ENCODE measurements around the gene TINCR. TPM values are rescaled to one million over a fixed set of nuclear protein-coding genes. Genes with fewer than 3 reads are reported as not detected.
A peak's percentile ranks its signal among the peaks of the same experiment; 100 is the strongest.
"Not testable (repeated sequence)": the region's sequence is repeated elsewhere in the genome, so short reads cannot be mapped to it uniquely, and the experiment has no call there.

TINCR gene
- total RNA-seq, 1 experiment from 2014 or later, result 0.41 TPM

DNA sequence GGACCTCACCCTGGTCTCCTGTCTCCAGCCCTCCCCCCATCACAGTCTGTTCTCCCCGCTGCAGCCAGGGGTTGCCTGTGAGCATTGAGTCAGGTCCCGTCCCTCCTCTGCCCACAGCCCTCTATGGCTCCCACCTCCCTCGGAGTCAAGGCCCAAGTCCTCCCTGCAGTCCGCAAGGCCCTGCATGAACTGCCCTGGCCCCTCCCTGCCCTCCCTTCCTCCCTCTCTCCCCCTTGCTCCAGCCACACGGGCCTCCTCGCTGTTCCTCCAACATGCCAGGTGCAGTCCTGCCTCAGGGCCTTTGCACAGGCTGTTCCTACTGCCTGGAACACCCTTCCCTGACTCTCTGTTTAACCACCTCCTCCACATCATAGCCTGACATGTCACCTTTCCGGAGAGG is 2.8 kb downstream of the TINCR start:
- in situ Hi-C loops (cut with HindIII; ENCODE audit: low pct_unique_long_range_greater_than_20kb, low sequenced_read_pairs), result no loop called here

DNA sequence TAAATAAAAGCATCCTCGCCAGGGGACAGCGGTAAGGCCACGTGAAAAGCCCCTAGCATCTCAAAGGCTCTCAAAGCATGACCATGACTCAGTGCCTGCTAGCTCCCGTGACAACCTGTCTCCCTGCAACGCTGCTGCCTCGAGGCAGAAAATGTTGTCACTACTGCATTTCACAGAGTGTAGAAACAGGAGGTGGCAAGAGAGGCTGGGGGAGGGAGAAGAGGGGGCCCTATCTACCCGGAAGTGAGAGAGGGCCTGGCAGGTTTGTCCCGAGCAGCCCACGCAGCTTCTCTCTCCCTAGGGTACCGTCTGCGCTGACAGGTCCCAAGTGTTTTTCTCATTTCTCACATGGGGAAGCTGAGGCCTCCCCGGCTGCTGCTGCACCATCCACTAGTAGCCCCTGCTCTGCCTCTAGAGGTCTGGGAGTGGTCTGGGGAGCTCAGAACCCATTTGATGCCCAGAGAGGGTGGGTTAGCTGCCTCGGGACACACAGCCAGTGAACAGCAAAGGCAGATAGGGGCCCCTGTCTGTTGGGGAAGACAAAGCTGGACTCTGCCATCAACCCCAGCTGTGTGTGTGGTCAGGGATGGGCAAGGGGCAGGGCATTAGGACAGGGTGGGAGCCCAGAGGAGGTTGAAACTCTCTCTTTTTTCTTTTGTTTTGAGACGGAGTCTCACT is 3.7 kb downstream of the TINCR start:
- DNase-seq (ENCODE audit: low read depth), result peak; percentile 75
- in situ Hi-C loops (cut with HindIII; ENCODE audit: low pct_unique_long_range_greater_than_20kb, low sequenced_read_pairs), result no loop called here

More for the DNA sequence above, 2.8 kb downstream of the TINCR start:
- no peak for DNase-seq (ENCODE audit: low read depth)

GRCh38 chr19:5563008-5563431 is 4.7 kb downstream of the TINCR start:
- in situ Hi-C loops (cut with HindIII; ENCODE audit: low pct_unique_long_range_greater_than_20kb, low sequenced_read_pairs), result no loop called here
- DNase-seq (ENCODE audit: low read depth), result no peak

DNA sequence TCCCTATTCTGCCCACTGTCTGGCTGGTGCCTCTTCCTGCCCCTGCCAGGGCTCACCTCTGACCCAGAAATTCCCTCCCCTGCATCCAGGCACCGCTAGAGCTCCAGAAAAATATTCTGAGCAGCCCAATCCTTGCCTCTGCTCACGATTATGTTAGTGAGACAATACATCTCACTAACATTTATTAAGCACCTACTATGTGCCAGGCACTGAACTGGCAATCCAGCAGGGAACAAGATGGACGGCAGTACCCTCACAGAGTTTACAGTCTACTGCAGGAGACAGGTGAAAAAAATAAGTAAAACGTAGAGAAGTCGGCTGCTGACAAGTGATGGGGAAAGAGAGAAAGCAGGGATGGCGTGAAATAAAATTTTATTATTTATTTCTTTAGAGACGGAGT is 5.5 kb downstream of the TINCR start:
- in situ Hi-C loops (cut with HindIII; ENCODE audit: low pct_unique_long_range_greater_than_20kb, low sequenced_read_pairs), result no loop called here
- DNase-seq (ENCODE audit: low read depth), result no peak

- DNase-seq (ENCODE audit: low read depth), result no peak
- in situ Hi-C loops (cut with HindIII; ENCODE audit: low pct_unique_long_range_greater_than_20kb, low sequenced_read_pairs), result no loop called here
Observed at GRCh38 chr19:5561559-5561958, 6.2 kb downstream of the TINCR start.

GRCh38 chr19:5560156-5560555 is 7.6 kb downstream of the TINCR start:
- DNase-seq (ENCODE audit: low read depth), result no peak
- in situ Hi-C loops (cut with HindIII; ENCODE audit: low pct_unique_long_range_greater_than_20kb, low sequenced_read_pairs), result no loop called here

DNA sequence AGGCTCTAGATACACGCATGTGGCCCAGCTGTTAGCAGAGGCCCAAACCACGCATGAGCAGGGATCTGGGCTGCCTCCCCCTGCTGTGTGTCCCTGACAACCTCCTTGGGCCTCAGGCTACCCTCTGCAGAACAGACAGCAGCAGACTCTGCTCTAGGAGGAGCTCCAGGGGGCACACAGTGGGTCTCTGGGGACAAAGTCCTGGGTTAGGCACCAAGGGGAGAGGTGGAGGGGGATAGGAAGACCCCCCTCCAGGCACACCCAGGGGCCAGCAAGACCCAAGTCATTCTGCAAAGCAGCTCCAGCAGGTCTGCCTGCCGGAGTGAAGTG is 8.0 kb downstream of the TINCR start:
- no peak for DNase-seq (ENCODE audit: low read depth)
- in situ Hi-C loops (cut with HindIII; ENCODE audit: low pct_unique_long_range_greater_than_20kb, low sequenced_read_pairs), result no loop called here

DNA sequence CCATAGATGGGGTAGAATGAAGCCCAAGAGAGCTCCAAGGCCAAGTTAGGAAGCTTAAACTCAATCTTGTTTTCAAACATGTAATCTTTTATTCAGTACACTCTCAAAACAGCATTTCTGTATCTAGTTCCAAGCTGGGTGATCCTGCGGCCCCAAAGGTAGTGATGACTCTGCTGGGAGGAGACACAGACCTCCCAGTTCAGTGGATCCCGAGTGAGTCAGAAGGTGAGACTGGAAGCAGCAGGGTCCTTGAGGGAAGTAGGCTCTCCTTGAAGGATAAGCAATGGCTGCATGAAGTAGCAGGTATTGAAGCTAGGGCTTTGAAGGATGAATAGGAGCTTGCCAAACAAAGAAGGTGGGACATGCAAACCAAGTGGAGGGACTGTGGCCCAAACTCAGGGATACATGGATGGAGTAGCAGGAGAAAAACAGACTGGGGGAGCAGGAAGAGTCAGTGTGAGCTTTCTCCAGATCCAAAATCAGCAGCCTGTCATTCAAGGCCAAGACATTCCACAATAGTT is 9.6 kb downstream of the TINCR start:
- in situ Hi-C loops (cut with HindIII; ENCODE audit: low pct_unique_long_range_greater_than_20kb, low sequenced_read_pairs), result no loop called here
- no peak for DNase-seq (ENCODE audit: low read depth)

DNA sequence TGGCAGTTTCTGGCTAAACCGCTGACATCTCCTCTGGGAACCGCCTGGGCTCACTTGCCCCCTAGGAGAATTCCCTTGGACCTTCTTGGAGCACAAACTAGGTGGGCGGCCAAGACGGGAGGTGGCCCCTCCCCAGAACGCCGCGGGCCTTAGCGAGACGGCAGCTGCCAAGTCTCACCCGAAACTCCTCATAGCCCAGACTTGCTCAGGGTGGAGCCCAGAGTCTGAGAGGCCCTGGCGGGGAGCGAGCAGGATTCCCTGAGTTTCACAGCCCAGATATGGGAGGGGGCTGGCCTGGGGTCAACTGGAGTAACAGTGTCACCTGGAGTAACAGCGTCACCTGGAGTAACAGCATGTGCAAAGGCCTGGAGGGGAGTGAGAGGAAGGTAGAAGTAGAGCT is 10.1 kb downstream of the TINCR start:
- in situ Hi-C loops (cut with HindIII; ENCODE audit: low pct_unique_long_range_greater_than_20kb, low sequenced_read_pairs), result no loop called here
- no peak for DNase-seq (ENCODE audit: low read depth)

GRCh38 chr19:5554828-5555227 is 12.9 kb downstream of the TINCR start:
- DNase-seq (ENCODE audit: low read depth), result no peak
- in situ Hi-C loops (cut with HindIII; ENCODE audit: low pct_unique_long_range_greater_than_20kb, low sequenced_read_pairs), result no loop called here

DNA sequence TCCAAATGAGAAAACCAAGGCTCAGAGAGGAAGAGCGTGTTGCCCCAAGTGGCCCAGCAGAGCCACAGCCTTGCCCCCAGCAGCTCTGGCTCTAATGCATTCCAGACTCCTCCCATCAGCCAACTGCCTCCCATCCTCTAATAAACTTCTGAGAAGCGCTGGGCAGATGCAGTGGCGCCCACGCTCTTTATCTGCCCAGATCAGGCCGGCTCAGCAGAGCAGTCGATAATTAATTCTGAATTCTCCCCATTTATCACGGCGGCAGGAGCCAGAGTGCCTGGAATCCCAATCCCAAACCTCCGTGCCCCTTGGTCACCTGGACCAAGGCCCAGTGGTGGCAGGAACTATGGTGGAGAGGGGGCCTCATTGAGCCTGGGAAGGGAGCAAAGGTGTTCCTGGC is 13.9 kb downstream of the TINCR start:
- no peak for DNase-seq (ENCODE audit: low read depth)
- in situ Hi-C loops (cut with HindIII; ENCODE audit: low pct_unique_long_range_greater_than_20kb, low sequenced_read_pairs), result no loop called here

GRCh38 chr19:5547881-5548280 is 19.9 kb downstream of the TINCR start:
- DNase-seq (ENCODE audit: low read depth), result no peak
- in situ Hi-C loops (cut with HindIII; ENCODE audit: low pct_unique_long_range_greater_than_20kb, low sequenced_read_pairs), result no loop called here

- no peak for DNase-seq (ENCODE audit: low read depth)
- in situ Hi-C loops (cut with HindIII; ENCODE audit: low pct_unique_long_range_greater_than_20kb, low sequenced_read_pairs), result no loop called here
Observed at GRCh38 chr19:5545984-5546383, 21.8 kb downstream of the TINCR start.

- in situ Hi-C loops (cut with HindIII; ENCODE audit: low pct_unique_long_range_greater_than_20kb, low sequenced_read_pairs), result no loop called here
- DNase-seq (ENCODE audit: low read depth), result no peak
Observed at GRCh38 chr19:5545051-5545450, 22.7 kb downstream of the TINCR start.

DNA sequence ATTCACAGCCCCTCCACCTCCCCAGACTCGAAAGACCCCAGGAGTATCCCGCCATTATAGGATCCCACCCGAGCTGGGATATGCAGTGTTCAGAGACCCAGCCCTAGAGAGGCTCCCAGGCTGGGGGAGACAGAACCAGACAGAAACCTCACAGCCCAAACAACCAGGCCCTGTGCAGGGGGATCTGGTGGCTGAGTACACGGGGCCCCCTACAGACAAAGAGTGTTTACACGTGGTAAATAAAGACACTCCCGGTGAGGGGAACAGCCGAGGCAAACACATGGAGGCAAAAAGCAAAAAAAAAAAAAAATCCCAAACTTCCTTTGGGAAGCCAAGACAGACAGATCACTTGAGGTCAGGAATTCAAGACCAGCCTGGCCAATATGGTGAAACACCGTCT is 25.1 kb downstream of the TINCR start:
- in situ Hi-C loops (cut with HindIII; ENCODE audit: low pct_unique_long_range_greater_than_20kb, low sequenced_read_pairs), result no loop called here
- DNase-seq (ENCODE audit: low read depth), result no peak

GRCh38 chr19:5541456-5541855 is 26.3 kb downstream of the TINCR start:
- no peak for DNase-seq (ENCODE audit: low read depth)
- in situ Hi-C loops (cut with HindIII; ENCODE audit: low pct_unique_long_range_greater_than_20kb, low sequenced_read_pairs), result no loop called here

DNA sequence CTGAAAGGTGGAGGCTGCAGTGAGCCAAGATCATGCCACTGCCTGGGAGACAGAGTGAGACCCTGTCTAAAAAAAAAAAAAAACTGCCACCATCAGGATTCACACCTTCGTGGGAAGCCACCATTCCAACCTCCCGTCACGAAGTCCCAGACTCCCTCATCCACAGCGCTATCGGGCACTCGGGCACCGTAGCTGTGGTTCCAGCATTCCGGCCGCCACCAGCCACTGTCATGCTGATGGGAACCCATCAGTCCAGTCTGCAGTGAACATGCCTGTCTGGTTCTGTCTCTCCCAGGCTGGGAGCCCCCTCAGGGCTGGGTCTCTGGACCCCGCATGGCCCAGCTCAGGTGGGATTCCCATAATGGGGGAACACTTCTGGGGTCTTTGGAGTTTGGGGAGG is 27.5 kb downstream of the TINCR start:
- in situ Hi-C loops (cut with HindIII; ENCODE audit: low pct_unique_long_range_greater_than_20kb, low sequenced_read_pairs), result no loop called here
- DNase-seq (ENCODE audit: low read depth), result no peak

- in situ Hi-C loops (cut with HindIII; ENCODE audit: low pct_unique_long_range_greater_than_20kb, low sequenced_read_pairs), result no loop called here
Observed at GRCh38 chr19:5537870-5538269, 29.9 kb downstream of the TINCR start.

GRCh38 chr19:5536982-5537579 is 30.7 kb downstream of the TINCR start:
- DNase-seq (ENCODE audit: low read depth); in situ Hi-C loops (cut with HindIII; ENCODE audit: low pct_unique_long_range_greater_than_20kb, low sequenced_read_pairs): not testable (repeated sequence)

More at GRCh38 chr19:5537870-5538269, 29.9 kb downstream of the TINCR start:
- DNase-seq (ENCODE audit: low read depth), result no peak

DNA sequence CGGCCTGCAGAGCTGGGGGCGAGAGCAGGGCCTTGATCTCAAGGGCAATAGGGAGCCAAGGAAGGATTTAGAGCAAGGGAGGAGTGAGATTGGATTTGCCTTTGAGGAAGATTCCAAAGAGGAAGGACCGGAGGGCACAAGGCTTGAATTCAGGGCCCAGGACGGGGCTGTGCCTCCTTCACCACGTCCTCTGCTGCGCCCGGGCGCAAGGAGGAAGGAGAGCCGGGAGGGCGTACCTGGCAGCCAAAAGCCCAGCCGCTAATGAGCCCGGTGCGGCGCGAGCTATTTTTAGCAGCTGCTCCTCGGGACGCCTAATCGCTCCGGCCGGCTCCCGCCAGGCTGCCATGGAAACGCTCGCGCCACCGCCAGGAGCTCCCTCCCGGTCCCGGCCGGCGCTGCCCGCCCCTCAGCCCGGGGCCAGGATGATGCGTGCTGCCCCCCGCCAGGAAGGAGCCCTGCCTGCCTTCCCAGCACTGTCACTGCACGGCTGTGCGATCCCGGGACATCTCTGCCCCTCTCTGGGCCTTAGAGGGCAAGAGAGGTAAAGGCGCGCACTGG is 31.3 kb downstream of the TINCR start:
- in situ Hi-C loops (cut with HindIII; ENCODE audit: low pct_unique_long_range_greater_than_20kb, low sequenced_read_pairs), result no loop called here
- DNase-seq (ENCODE audit: low read depth), result no peak
